Keratinocyte (primary cell): ENCODE data around the gene KLHL5. TPM values are rescaled to one million over a fixed set of nuclear protein-coding genes. Genes with fewer than 3 reads are reported as not detected.

Experiments used
- DNase-seq: peaks from one replicate; pipeline ENCODE4 v3.0.0-alpha.2; 2011; ENCODE audit warnings: low read depth, missing footprints, low spot score
- FAIRE-seq: peaks from 2 replicates; lab custom pipeline; 2011; peaks lifted over from hg19 to GRCh38; lab: Jason Lieb, UNC
- H2AFZ ChIP-seq: 2 replicates; pipeline ENCODE4 v1.6.0; 2012; ENCODE audit warnings: low read length, control low read depth, inconsistent platforms; ENCODE audit not compliant: control insufficient read depth
- H3K27ac ChIP-seq: 2 replicates; pipeline ENCODE4 v1.5.1; 2011; ENCODE audit warnings: low read length; ENCODE audit not compliant: control insufficient read depth, insufficient read depth
- H3K27me3 ChIP-seq: 3 replicates; pipeline ENCODE4 v1.6.0; 2011; ENCODE audit warnings: low read length; ENCODE audit not compliant: control insufficient read depth, insufficient read depth; ENCODE audit errors: extremely low read depth
- H3K36me3 ChIP-seq, 2 experiments: 2 replicates in 1 of 2; 3 replicates in 1 of 2; pipeline ENCODE4 v1.5.1; 2011; ENCODE audit warnings: low read length in 2 of 2, mild to moderate bottlenecking in 1 of 2; ENCODE audit not compliant: control insufficient read depth in 2 of 2, insufficient read depth in 2 of 2; ENCODE audit errors: extremely low read depth in 1 of 2
- H3K4me1 ChIP-seq: 3 replicates; pipeline ENCODE4 v1.5.1; 2011; ENCODE audit warnings: low read length; ENCODE audit not compliant: control insufficient read depth, insufficient read depth; ENCODE audit errors: extremely low read depth
- H3K4me2 ChIP-seq: 3 replicates; pipeline ENCODE4 v1.6.0; 2011; ENCODE audit warnings: low read depth, low read length; ENCODE audit not compliant: control insufficient read depth, insufficient read depth; ENCODE audit errors: extremely low read depth
- H3K4me3 ChIP-seq, 3 experiments: fragments of 200-600 bp in 1 of 3; sonication (generic) in 1 of 3; 2 replicates in 2 of 3; 3 replicates in 1 of 3; pipeline ENCODE4 v1.5.1; 2011 to 2016; ENCODE audit warnings: low read length in 3 of 3, mild to moderate bottlenecking in 3 of 3, control low read depth in 2 of 3, inconsistent platforms in 1 of 3, low read depth in 1 of 3, mixed read lengths in 1 of 3, mixed run types in 1 of 3, moderate library complexity in 1 of 3; ENCODE audit not compliant: control insufficient read depth in 2 of 3, insufficient read depth in 2 of 3; ENCODE audit errors: extremely low read depth in 1 of 3
- H3K79me2 ChIP-seq: 2 replicates; pipeline ENCODE4 v1.6.0; 2012; ENCODE audit warnings: low read length; ENCODE audit not compliant: control insufficient read depth, insufficient read depth
- H3K9ac ChIP-seq: 3 replicates; pipeline ENCODE4 v1.6.0; 2011; ENCODE audit warnings: low read length; ENCODE audit not compliant: control insufficient read depth, insufficient read depth; ENCODE audit errors: extremely low read depth
- H3K9me1 ChIP-seq: 3 replicates; pipeline ENCODE4 v1.6.0; 2011; ENCODE audit warnings: low read length; ENCODE audit not compliant: control insufficient read depth, insufficient read depth; ENCODE audit errors: extremely low read depth
- H3K9me3 ChIP-seq: 2 replicates; pipeline ENCODE4 v1.5.1; 2012; ENCODE audit warnings: low read depth, low read length; ENCODE audit not compliant: control insufficient read depth
- H4K20me1 ChIP-seq: 3 replicates; pipeline ENCODE4 v1.6.0; 2011; ENCODE audit warnings: low read length; ENCODE audit not compliant: control insufficient read depth, insufficient read depth; ENCODE audit errors: extremely low read depth
- CTCF ChIP-seq, 3 experiments: IDR thresholded peaks in 1 of 3; conservative IDR thresholded peaks in 1 of 3; optimal IDR thresholded peaks in 1 of 3; 2 replicates in 2 of 3; 3 replicates in 1 of 3; pipeline versions ENCODE3 to v1.5.1; 2011; ENCODE audit warnings: low read length in 3 of 3, mild to moderate bottlenecking in 3 of 3, moderate library complexity in 2 of 3, control low read depth in 1 of 3, inconsistent platforms in 1 of 3; ENCODE audit not compliant: insufficient read depth in 2 of 3; ENCODE audit errors: extremely low read depth in 1 of 3
- EZH2 ChIP-seq: IDR thresholded peaks from one replicate; pipeline ENCODE4 v1.6.1; 2012; ENCODE audit warnings: inconsistent platforms, mild to moderate bottlenecking, low read length, moderate library complexity
- dilution Hi-C: fragments of 300-500 bp; cut with MboI; formaldehyde crosslinking; loops from one replicate; pipeline ENCODE4 v1.7.0; 2020; ENCODE audit warnings: low sequenced_read_pairs; ENCODE audit not compliant: extremely low pct_ligation_motif_present
- polyA plus RNA-seq, 5 experiments: library from polyadenylated mRNA; depleted of rRNA in 3 of 5; stranded (reverse) in 3 of 5; stranded (forward) in 1 of 5; unstranded in 1 of 5; fragments of >200 nt; gene quantifications; 1 replicate in 1 of 5; 2 replicates in 3 of 5; 3 replicates in 1 of 5; pipeline versions ENCODE4 v1.2.1 to v1.2.3, GENCODE V29; 2011 to 2012; ENCODE audit warnings: missing spikeins in 2 of 5, low read depth in 1 of 5, low replicate concordance in 1 of 5

Gene KLHL5
- polyA plus RNA-seq, 1 donor (not counting 4 experiments of a cell fraction or from before 2014, with no cell fraction given) = 25.4 TPM

DNA sequence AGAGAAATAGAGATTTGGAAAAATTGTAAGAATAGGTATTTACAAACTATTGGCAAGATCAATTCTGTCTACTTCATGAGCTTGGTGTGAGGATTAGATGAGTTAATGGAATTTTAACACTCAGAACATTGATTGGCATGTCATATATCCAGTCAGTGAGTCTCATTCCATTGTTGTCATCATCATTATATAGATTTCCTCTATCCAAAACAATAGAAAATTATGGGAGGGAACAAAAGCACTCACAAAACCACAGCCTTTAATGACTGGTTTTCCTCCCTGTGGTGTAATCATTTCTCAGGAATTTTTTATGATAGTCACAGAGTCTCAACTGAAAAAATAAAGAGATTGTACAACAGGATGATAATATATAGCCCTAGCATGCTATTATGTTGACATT is 21.1 kb downstream of the KLHL5 start:
- Histone ChIP-seq H4K20me1 (no peaks in the 10 kb centered on the region), H3K36me3 (no peaks in the 10 kb centered on the region), H3K9me3 (no peaks in the 10 kb centered on the region), H3K79me2 (no peaks in the 10 kb centered on the region), H3K4me2 (no peak overlapping the region), H3K27ac (no peak overlapping the region), H2AFZ (no peak overlapping the region), H3K27me3 (no peaks in the 10 kb centered on the region), H3K4me3 (no peak overlapping the region), H3K9me1 (no peaks in the 10 kb centered on the region), H3K4me1 (no peaks in the 10 kb centered on the region), H3K9ac (no peak overlapping the region)
- TF ChIP-seq CTCF (optimal IDR thresholded peaks at IDR 0.05 in 1 of 3, IDR thresholded peaks at IDR 0.05 in 1 of 3, conservative IDR thresholded peaks at IDR 0.05 in 1 of 3; ENCODE audit: extremely low read depth in 1 of 3, insufficient read depth in 2 of 3, low read length in 3 of 3) = no peak
- TF ChIP-seq EZH2 = no peak
- FAIRE-seq (no peak), DNase-seq (no peak)
- dilution Hi-C loops = no loop called here

DNA sequence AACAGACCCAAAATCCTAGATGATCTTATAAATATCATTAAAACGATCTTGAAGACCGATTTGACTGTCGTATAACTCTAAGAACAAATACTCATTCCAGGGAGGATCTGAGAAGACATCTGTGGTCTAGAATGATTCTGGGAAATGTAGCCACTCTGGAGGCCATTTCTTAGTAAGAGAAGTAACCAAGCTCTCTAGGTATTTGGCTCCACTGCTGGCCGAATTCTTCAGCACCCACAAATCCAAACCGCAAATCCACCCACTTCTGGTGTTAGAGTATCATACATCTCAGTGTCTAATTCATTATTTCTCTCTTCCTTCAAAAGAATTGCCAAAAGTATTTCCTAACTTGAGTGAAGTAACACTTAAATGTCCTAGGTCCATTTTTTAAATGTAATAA is 23.9 kb downstream of the KLHL5 start:
- Histone ChIP-seq H3K27ac (no peak overlapping the region), H3K27me3 (no peaks in the 10 kb centered on the region), H3K4me1 (no peaks in the 10 kb centered on the region), H3K79me2 (no peaks in the 10 kb centered on the region), H4K20me1 (no peaks in the 10 kb centered on the region), H2AFZ (no peak overlapping the region), H3K9me3 (no peaks in the 10 kb centered on the region), H3K4me2 (no peak overlapping the region), H3K4me3 (no peak overlapping the region), H3K9ac (no peak overlapping the region), H3K9me1 (no peaks in the 10 kb centered on the region), H3K36me3 (no peaks in the 10 kb centered on the region)
- FAIRE-seq (no peak), DNase-seq (no peak)
- dilution Hi-C loops = no loop called here
- TF ChIP-seq EZH2 (no peak), CTCF (optimal IDR thresholded peaks at IDR 0.05 in 1 of 3, IDR thresholded peaks at IDR 0.05 in 1 of 3, conservative IDR thresholded peaks at IDR 0.05 in 1 of 3; ENCODE audit: extremely low read depth in 1 of 3, insufficient read depth in 2 of 3, low read length in 3 of 3) (no peak)
